HL-60 (cell line): ENCODE data around the gene MCM3AP.

ENCODE experiments used
- DNase-seq, 2 experiments: peaks; one replicate each; pipeline ENCODE4 v3.0.0-alpha.2; 2010 to 2020; ENCODE audit warnings: low read depth in 1 of 2, low spot score in 1 of 2
- H3K27ac ChIP-seq: fragments of 250-450 bp; sonication (Bioruptor Pico); replicated peaks from 2 replicates; pipeline ENCODE4 v1.5.1; 2020; ENCODE audit warnings: mild to moderate bottlenecking, moderate library complexity
- H3K27me3 ChIP-seq: fragments of 250-450 bp; sonication (Bioruptor Pico); 2 replicates; pipeline ENCODE4 v1.5.1; 2021; ENCODE audit warnings: mild to moderate bottlenecking, moderate library complexity; ENCODE audit not compliant: insufficient read depth, poor library complexity, severe bottlenecking
- H3K4me3 ChIP-seq: replicated peaks from 2 replicates; pipeline ENCODE4 v1.5.1; 2011; ENCODE audit warnings: mild to moderate bottlenecking, control low read depth, low read length; ENCODE audit not compliant: insufficient read depth
- GABPA ChIP-seq: IDR thresholded peaks from 2 replicates; pipeline ENCODE4 v1.6.1; 2012; ENCODE audit warnings: low read depth
- POLR2AphosphoS5 ChIP-seq: IDR thresholded peaks from 2 replicates; pipeline ENCODE4 v1.6.1; 2012; ENCODE audit warnings: low read depth
- SPI1 ChIP-seq: IDR thresholded peaks from 2 replicates; pipeline ENCODE4 v1.6.1; 2012; ENCODE audit warnings: low read depth, mild to moderate bottlenecking, borderline replicate concordance
- TF ChIP-seq, protein P1 (sequence below): IDR thresholded peaks from 2 replicates; pipeline ENCODE4 v1.6.1; 2012; ENCODE audit warnings: low read depth; ENCODE audit not compliant: insufficient replicate concordance
- TF ChIP-seq, protein P2 (sequence below): IDR thresholded peaks from one replicate; pipeline ENCODE4 v1.5.1; 2011; ENCODE audit warnings: low read length, control low read depth, inconsistent platforms; ENCODE audit not compliant: insufficient read depth

MCM3AP gene

DNA sequence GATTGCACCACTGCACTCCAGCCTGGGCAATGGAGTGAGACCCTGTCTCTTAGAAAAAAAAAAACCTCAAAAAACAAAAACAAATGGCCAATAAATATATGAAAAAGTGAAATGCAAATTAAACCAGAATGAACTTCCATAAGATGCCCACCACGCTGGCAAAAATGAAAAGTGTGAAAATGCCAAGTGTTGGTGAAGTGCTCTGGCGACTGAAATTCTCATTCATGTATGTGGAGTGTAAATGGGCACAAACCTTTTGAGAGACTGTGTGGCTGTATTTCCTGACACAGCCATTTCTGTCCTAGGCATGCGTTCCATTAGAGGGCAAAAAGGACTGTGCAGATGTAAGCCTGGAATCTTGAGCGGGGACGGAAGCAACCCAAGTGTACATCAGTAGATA is 19.0 kb upstream of the MCM3AP start:
- TF ChIP-seq SPI1 (no peak), GABPA (no peak), POLR2AphosphoS5 (no peak)
- TF ChIP-seq, protein P1, sequence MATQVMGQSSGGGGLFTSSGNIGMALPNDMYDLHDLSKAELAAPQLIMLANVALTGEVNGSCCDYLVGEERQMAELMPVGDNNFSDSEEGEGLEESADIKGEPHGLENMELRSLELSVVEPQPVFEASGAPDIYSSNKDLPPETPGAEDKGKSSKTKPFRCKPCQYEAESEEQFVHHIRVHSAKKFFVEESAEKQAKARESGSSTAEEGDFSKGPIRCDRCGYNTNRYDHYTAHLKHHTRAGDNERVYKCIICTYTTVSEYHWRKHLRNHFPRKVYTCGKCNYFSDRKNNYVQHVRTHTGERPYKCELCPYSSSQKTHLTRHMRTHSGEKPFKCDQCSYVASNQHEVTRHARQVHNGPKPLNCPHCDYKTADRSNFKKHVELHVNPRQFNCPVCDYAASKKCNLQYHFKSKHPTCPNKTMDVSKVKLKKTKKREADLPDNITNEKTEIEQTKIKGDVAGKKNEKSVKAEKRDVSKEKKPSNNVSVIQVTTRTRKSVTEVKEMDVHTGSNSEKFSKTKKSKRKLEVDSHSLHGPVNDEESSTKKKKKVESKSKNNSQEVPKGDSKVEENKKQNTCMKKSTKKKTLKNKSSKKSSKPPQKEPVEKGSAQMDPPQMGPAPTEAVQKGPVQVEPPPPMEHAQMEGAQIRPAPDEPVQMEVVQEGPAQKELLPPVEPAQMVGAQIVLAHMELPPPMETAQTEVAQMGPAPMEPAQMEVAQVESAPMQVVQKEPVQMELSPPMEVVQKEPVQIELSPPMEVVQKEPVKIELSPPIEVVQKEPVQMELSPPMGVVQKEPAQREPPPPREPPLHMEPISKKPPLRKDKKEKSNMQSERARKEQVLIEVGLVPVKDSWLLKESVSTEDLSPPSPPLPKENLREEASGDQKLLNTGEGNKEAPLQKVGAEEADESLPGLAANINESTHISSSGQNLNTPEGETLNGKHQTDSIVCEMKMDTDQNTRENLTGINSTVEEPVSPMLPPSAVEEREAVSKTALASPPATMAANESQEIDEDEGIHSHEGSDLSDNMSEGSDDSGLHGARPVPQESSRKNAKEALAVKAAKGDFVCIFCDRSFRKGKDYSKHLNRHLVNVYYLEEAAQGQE = no peak
- TF ChIP-seq, protein P2, sequence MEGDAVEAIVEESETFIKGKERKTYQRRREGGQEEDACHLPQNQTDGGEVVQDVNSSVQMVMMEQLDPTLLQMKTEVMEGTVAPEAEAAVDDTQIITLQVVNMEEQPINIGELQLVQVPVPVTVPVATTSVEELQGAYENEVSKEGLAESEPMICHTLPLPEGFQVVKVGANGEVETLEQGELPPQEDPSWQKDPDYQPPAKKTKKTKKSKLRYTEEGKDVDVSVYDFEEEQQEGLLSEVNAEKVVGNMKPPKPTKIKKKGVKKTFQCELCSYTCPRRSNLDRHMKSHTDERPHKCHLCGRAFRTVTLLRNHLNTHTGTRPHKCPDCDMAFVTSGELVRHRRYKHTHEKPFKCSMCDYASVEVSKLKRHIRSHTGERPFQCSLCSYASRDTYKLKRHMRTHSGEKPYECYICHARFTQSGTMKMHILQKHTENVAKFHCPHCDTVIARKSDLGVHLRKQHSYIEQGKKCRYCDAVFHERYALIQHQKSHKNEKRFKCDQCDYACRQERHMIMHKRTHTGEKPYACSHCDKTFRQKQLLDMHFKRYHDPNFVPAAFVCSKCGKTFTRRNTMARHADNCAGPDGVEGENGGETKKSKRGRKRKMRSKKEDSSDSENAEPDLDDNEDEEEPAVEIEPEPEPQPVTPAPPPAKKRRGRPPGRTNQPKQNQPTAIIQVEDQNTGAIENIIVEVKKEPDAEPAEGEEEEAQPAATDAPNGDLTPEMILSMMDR = no peak
- Histone ChIP-seq H3K27me3 (no peaks in the 10 kb centered on the region), H3K4me3 (no peak overlapping the region), H3K27ac (no peak overlapping the region)
- DNase-seq = no peak

DNA sequence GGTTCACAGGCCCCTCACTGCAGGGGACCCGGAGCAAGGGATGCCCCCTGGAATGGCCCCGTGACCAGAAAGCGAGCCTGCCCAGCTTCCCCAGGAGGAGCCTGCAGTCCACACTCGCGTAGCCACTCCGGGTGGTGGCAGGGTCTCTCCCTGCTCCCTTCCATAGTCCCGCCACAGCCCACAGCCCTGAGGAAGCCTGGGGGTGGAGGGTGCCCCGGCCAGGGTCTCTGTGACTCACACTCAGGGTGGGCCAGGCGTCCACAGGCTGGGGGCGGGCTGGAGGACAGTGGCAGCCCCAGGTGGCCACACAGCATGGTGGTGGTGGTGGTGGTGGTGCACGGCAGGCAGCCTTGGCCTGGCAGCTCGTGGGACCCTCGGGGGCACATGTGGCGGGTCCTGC is 16.3 kb upstream of the MCM3AP start:
- peaks cover 2% of the 10 kb centered on the region for H3K27me3 ChIP-seq
- H3K4me3 ChIP-seq = no peak overlapping the region
- no peak for DNase-seq
- TF ChIP-seq, protein P1 = no peak
- TF ChIP-seq SPI1 (no peak), POLR2AphosphoS5 (no peak), GABPA (no peak)
- TF ChIP-seq, protein P2 = no peak
- no peak overlapping the region for H3K27ac ChIP-seq

DNA sequence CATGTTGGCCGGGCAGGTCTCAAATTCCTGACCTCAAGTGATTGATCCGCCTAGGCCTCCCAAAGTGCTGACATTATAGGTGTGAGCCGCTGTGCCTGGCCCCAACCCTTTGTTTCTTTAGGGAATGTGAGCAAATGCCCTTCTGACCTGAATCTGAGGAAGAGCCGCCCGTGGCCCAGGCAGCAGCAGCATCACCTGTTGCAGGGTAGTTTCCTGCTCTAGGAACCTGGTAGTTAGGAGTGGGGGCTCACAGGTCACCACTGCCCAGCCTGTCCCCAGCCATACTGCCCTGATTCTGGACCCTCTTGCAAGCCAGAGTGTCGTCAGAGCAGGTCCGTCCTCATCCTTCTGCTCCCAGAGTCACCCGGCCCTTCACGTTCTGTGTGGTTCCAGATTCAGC is 13.8 kb upstream of the MCM3AP start:
- no peak overlapping the region for H3K4me3 ChIP-seq

More for the DNA sequence above, 13.8 kb upstream of the MCM3AP start:
- Histone ChIP-seq H3K27me3 (peaks cover 2% of the 10 kb centered on the region), H3K27ac (no peak overlapping the region)
- DNase-seq = no peak
- TF ChIP-seq GABPA = no peak
- no peak for TF ChIP-seq SPI1
- TF ChIP-seq, protein P2 = no peak
- TF ChIP-seq POLR2AphosphoS5 = no peak
- TF ChIP-seq, protein P1 = no peak
